Muscle of arm (tissue), 12 donors: Measurements from ENCODE around the gene MAP2. TPM values are rescaled to one million over a fixed set of nuclear protein-coding genes. Genes with fewer than 3 reads are reported as not detected.

Source experiments
- DNase-seq: peaks from one replicate; pipeline ENCODE4 v3.0.0-alpha.2; 2013
- polyA plus RNA-seq, 12 donors: library from polyadenylated mRNA; unstranded; fragments of 120-200 nt; gene quantifications; one replicate each; pipeline ENCODE4 v1.2.1, GENCODE V29; 2013; ENCODE audit not compliant: insufficient read length in 12 of 12

MAP2 gene
- polyA plus RNA-seq, 12 donors: 8.8 to 21.1 (median 11.3) TPM; not detected in 1

DNA sequence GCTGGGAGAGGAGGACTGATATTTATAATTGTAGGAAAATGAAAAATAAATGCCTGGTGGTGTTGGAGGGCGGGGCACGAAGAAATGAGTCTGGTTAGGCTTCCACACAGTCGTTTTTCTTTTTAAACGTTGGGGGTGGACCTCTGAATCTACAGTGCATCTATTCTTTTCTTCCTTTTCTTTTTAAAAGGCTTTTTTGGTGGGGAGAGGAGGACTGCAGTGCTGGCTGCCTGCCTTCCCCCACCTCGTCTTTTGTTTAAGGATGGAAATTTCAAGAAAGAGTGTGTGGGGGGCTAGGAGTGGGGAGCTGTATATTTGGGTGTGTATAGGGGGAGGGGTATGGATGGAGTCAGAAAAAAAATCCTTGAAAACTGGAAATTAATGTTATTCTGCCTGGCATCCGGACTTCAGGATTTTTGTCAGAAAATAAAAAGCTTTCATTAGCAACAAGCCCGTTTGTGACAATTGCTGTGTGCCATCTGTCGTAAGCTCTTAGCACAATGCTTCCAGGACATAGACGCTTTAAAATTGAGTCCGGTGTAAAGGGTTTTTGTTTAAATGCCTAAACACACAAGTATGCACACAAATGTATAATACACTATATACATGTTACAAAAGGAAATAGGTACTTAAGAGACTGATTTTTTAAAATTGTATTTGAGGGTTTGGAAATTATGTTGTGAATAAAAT, 1.1 kb downstream of the MAP2 start:
- no peak for DNase-seq

GRCh38 chr2:209425471-209426071, 1.7 kb downstream of the MAP2 start:
- peak; percentile 33 for DNase-seq

DNA sequence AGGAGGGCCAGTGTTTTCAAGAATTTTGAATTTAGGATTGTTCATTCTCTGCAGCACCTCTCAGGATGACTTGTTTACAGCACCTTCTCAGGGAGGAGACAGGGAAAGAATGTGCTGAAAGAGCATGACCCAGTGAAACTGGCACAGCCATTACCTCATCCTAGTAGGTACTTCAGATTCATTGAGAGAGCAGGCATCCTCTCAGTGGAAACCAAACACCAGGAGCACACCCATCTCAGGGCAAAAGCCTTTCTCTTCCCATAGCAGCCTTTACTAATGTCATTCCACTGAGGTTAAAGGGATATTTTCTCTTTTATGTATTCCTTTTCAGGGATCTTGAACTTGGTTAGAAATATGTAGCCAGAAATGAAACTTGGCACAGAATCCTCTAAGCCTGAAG, 2.6 kb downstream of the MAP2 start:
- DNase-seq: no peak

DNA sequence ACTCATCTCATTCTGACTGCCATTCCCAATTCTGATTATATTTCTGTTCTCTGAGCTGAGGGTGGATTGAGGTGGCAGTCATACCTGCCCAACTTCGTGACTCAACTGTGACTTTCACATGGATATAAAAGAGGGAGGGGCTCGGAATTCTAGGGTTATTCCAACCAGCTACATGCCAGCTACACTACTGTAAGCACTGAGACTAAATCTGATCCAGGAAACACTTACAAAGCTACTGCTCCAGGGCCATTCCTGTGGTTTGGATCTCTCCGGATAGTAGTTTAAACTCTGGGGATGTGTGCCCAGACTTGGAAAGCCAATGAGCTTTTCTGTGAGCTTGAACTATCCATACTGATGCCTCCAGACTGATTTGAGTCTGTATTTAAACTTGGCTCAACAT, 7.9 kb downstream of the MAP2 start:
- DNase-seq: no peak

DNA sequence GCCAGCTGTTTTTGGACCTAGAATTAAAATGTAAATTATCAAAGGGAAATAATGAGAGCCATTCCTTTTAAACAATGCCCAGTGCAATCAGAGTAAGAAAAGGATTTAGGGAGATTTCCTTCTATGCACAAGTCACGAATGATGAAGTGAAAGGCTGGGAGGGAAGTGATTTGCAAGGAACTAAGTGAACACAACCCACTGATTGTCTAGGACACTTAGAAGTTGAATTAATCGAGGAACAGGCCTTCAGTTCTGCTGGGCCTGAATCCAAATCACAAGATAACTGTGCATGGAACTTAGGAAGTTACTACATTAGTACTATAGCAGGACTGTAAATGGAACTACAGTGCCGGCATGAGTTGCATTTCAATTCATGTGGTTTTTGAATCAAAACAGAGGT, 17.7 kb downstream of the MAP2 start:
- peak; percentile 12 for DNase-seq

GRCh38 chr2:209442939-209443338, 19.1 kb downstream of the MAP2 start:
- no peak for DNase-seq

GRCh38 chr2:209445485-209445884, 21.6 kb downstream of the MAP2 start:
- DNase-seq: no peak

DNA sequence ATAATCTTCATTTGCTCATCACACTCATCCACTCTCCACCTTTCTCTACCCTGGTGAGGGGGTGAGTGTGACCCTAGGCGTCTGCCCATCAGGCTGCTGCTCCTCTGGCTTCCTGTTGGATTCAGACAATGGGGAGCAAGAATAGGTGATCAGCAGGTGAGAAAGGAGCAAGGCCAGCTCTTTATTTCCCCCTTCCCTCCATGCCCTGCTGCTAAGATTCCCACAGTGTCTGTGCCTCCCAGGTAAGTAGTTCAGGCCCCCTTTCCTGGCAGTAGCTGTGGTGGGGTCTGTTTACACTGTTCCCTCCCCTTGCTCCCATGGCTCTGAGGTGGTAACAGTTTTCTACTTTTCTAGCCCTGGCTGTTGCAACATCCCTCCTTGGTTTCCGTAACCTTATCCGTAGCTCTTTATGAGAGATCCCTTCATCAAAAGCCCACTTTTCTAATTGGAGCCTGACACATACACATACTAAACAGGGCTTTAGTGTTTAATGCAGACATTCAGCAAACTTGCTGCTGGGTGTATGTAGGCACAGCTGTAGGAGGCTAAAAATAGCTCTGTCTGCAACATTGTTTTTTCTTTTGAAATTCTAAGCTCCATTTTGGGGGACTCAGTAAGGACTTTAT, 27.5 kb downstream of the MAP2 start:
- DNase-seq: no peak

- no peak for DNase-seq
Observed at GRCh38 chr2:209456489-209456888, 32.6 kb downstream of the MAP2 start.

- DNase-seq: peak; percentile 38
Observed at GRCh38 chr2:209458008-209458979, 34.4 kb downstream of the MAP2 start.

DNA sequence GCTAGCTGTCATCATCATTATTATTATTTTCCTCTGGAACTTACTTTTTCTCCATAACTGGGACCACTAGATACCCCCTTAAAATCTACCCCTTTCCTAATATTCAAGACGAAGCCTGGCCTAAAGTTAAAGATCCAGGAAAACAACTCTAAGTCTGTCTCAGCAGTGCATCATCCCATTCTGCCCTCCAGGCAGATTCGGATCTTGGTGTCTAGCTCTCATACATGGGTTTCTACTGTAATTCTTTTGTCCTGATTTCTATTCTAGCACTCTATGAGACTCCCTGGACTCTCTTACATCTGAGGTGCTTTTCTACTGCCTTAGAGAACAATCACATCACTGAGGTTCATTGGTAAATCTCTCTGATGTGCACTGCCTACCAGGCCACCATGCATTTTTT, 35.5 kb downstream of the MAP2 start:
- DNase-seq: no peak

- no peak for DNase-seq
Observed at GRCh38 chr2:209460151-209460761, 36.4 kb downstream of the MAP2 start.

DNA sequence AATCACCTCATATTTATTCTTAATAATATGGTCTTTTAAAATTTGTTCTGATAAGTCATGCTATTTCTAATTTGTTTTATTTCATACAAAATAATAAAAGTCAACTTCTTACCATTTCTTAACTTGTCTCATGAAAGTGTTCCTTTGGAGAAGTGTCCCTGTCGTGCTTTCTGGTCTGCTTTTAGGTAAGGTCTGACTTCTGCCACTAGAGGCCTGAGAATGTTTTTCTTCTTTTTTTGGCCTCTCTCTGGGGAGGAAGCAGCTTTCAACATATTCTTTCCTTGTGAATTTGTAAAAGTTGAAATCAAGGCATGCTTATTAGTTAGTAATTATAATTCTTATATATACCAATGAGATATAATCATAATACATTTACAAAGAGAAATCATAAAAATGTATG, 39.4 kb downstream of the MAP2 start:
- DNase-seq: no peak

DNA sequence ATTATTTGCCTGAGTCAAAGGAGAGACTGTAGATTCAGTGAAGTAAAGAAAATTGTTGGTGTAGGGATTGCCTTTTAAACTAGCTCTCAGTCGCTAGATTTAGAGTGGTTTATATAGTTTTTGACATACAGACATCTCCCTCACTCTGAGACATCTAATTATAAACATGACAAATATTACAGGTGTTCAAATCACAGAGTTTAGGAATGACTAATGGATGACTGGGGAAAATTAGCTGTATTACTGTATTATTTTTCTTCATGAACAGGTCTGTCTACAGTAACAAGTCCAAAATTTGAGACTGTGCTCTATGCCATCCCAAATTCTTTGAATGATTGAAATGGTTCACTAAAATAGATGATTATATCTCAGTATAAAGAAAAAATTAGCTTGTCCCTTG, 40.0 kb downstream of the MAP2 start:
- DNase-seq: no peak

DNA sequence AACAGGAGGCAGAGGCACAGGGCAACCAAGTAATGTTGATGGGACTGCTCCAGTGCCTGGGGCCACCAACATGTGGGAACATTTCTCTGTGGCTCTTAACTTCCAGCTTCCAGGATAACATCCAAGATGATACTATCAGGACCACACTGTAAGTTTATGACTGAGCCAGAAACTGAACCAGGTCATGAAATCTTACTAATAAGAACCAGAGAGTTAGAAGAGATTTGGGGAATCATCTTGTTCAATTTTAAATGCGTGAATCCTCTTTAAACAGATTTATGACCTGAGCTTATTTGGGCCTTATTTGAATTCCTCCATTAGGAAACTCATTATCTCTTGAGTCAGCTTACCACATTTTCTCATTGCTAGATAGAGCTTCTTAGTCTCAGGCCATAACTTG, 45.0 kb downstream of the MAP2 start:
- no peak for DNase-seq

DNA sequence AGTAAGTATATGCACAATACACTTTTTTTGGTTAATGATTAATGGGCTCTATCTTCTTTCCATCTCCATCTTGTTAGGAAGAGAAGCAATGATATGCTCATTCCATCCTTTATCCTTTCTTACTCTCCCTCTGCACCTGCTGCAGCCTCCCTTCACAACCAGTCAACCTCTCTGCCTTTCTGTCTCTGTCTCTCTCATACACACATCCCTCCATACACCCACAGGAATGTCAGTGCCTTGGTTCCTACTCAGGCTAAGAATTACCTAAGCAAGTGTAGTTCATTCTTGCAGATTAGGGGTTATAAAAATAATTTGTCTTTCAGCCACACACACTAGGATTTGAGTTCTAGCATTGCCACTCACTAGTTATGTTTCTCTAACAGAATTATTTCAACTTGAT, 45.6 kb downstream of the MAP2 start:
- DNase-seq: no peak

DNA sequence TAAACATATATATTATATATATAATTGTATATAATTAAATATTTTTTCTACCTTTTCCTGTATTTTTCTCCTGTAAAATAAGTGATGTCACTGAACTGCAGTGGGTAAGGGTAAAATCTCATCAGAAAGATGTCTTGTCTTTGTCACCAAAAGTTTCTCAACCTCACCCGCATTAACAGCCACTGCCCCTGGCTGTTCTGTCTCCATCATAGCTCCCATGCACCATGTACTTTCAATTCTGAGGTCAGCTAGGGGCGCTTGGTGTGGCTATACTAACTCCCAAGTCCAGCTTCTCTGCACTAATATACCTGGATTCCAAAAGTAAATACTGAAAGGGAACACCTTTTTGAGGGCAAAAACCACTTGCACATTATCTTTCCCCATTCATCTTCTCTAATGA, 46.6 kb downstream of the MAP2 start:
- DNase-seq: no peak

DNA sequence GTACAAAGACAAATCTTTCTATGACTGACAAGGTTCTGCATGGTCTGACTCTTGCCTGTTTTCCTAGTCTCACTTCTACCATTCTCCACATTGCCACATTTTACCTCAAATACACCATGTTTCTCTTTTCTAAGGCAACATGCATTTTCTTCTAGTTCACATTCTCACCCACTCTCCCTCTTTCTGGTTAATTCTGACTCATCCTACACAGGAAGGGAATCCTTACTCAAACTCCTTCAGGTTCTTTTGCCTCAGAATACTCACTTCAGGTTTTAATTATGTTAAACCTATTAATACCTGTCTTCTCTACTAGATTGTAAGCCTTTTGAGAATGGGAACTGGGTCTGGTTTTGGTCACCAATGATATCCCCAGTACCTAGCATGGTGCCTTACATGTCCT, 47.2 kb downstream of the MAP2 start:
- DNase-seq: no peak

- DNase-seq: no peak
Observed at GRCh38 chr2:209472112-209472832, 48.4 kb downstream of the MAP2 start.

DNA sequence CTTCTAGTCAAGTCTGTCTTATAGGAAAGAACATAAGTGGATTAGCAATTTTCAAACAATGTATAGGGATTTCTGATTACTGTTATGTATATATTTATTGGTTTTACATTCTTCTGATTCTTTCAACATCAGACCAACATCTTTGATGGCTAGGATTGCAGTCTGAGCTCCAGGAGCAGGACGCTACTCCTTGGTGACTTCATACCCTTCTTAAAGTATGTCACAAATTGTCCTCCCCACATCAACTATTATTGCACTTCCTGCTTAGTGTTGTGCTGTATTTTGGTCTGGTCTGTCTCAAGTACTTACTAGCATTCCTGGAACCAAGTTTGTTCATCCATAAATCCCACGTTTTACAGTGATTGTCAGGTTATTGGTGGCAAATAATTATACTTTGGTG, 49.0 kb downstream of the MAP2 start:
- no peak for DNase-seq

GRCh38 chr2:209473930-209474419, 50.1 kb downstream of the MAP2 start:
- no peak for DNase-seq
